RWPE2 (cell line): Measurements from ENCODE around the gene TMEM179B.
"Not testable (repeated sequence)": the region's sequence is repeated elsewhere in the genome, so short reads cannot be mapped to it uniquely, and the experiment has no call there.

Experiments used
- ATAC-seq: fragments of 200-7000 bp; cut with Tn5 transposase; 3 replicates; pipeline ENCODE4 v1.9.1; 2021; ENCODE audit warnings: low read depth
- DNase-seq: peaks from one replicate; pipeline ENCODE4 v3.0.0-alpha.2; 2020; ENCODE audit warnings: low spot score
- H3K27ac ChIP-seq: fragments of 450-650 bp; 2 replicates; pipeline ENCODE4 v1.5.1; 2017; ENCODE audit warnings: mild to moderate bottlenecking; ENCODE audit not compliant: poor library complexity, severe bottlenecking
- H3K27me3 ChIP-seq: fragments of 250-450 bp; sonication (Bioruptor Pico); 2 replicates; pipeline ENCODE4 v1.5.1; 2021; ENCODE audit warnings: mild to moderate bottlenecking, moderate library complexity; ENCODE audit not compliant: insufficient read depth, poor library complexity, severe bottlenecking
- H3K36me3 ChIP-seq: fragments of 250-450 bp; sonication (Bioruptor Pico); 2 replicates; pipeline ENCODE4 v1.5.1; 2020; ENCODE audit warnings: low read depth, mild to moderate bottlenecking, moderate library complexity
- H3K4me1 ChIP-seq: fragments of 250-450 bp; sonication (Bioruptor Pico); 2 replicates; pipeline ENCODE4 v1.5.1; 2021; ENCODE audit warnings: mild to moderate bottlenecking, moderate library complexity; ENCODE audit not compliant: insufficient read depth, poor library complexity, severe bottlenecking
- H3K4me3 ChIP-seq: fragments of 250-450 bp; sonication (Bioruptor Pico); 2 replicates; pipeline ENCODE4 v1.5.1; 2021; ENCODE audit warnings: mild to moderate bottlenecking, moderate library complexity; ENCODE audit not compliant: severe bottlenecking
- H3K9me3 ChIP-seq: fragments of 250-450 bp; sonication (Bioruptor Pico); 2 replicates; pipeline ENCODE4 v1.5.1; 2021; ENCODE audit warnings: mild to moderate bottlenecking, moderate library complexity; ENCODE audit not compliant: severe bottlenecking
- TF ChIP-seq, protein P1 (sequence below): fragments of 450-650 bp; IDR thresholded peaks from one replicate; pipeline ENCODE4 v1.5.1; 2017; ENCODE audit warnings: mild to moderate bottlenecking, moderate library complexity; ENCODE audit not compliant: poor library complexity, severe bottlenecking

TMEM179B gene

DNA sequence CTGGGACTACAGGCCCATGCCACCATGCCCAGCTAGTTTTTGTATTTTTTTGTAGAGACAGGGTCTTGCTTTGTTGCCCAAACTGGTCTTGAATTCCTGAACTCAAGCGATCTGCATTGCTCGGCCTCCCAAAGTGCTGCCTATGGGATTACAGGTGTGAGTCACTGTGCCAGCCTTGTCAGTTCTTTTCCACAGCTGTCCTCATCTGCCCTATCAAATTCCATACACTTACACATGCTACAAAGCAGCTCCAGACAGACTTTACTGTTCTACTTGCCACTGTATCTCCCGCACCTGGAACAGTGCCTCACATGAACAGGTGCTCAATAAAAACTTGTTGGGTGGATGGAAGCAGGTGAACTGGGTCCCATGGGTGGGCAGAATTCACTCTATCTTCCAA lies 36.5 kb downstream of the TMEM179B start:
- H3K27ac ChIP-seq: no peak overlapping the region
- peak; percentile 52; the same call in 2 of the 3 replicates for ATAC-seq
- H3K27me3 ChIP-seq: no peaks in the 10 kb centered on the region
- no peak overlapping the region for H3K4me3 ChIP-seq
- no peaks in the 10 kb centered on the region for H3K4me1 ChIP-seq
- H3K9me3 ChIP-seq: no peaks in the 10 kb centered on the region
- TF ChIP-seq, protein P1, sequence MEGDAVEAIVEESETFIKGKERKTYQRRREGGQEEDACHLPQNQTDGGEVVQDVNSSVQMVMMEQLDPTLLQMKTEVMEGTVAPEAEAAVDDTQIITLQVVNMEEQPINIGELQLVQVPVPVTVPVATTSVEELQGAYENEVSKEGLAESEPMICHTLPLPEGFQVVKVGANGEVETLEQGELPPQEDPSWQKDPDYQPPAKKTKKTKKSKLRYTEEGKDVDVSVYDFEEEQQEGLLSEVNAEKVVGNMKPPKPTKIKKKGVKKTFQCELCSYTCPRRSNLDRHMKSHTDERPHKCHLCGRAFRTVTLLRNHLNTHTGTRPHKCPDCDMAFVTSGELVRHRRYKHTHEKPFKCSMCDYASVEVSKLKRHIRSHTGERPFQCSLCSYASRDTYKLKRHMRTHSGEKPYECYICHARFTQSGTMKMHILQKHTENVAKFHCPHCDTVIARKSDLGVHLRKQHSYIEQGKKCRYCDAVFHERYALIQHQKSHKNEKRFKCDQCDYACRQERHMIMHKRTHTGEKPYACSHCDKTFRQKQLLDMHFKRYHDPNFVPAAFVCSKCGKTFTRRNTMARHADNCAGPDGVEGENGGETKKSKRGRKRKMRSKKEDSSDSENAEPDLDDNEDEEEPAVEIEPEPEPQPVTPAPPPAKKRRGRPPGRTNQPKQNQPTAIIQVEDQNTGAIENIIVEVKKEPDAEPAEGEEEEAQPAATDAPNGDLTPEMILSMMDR: no peak
- no peak for DNase-seq
- peaks cover 87% of the 10 kb centered on the region for H3K36me3 ChIP-seq

DNA sequence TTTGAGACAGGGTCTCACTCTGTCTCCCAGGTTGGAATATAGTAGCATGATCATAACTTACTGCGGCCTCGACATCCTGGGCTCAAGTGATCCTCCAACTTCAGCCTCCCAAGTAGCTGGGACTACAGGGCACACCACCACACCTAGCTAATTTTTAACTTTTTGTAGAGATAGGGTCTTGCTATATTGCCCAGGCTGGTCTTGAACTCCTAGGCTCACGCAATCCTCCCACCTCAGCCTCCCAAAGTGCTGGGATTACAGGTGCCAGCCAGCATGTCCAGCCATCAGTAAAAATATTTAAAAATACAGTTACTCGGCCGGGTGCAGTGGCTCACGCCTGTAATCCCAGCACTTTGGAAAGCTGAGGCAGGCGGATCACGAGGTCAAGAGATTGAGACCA lies 40.9 kb downstream of the TMEM179B start:
- H3K27me3 ChIP-seq, H3K4me1 ChIP-seq, H3K9me3 ChIP-seq, ATAC-seq, DNase-seq, H3K27ac ChIP-seq, H3K4me3 ChIP-seq: not testable (repeated sequence)
- H3K36me3 ChIP-seq: peaks cover 64% of the 10 kb centered on the region

DNA sequence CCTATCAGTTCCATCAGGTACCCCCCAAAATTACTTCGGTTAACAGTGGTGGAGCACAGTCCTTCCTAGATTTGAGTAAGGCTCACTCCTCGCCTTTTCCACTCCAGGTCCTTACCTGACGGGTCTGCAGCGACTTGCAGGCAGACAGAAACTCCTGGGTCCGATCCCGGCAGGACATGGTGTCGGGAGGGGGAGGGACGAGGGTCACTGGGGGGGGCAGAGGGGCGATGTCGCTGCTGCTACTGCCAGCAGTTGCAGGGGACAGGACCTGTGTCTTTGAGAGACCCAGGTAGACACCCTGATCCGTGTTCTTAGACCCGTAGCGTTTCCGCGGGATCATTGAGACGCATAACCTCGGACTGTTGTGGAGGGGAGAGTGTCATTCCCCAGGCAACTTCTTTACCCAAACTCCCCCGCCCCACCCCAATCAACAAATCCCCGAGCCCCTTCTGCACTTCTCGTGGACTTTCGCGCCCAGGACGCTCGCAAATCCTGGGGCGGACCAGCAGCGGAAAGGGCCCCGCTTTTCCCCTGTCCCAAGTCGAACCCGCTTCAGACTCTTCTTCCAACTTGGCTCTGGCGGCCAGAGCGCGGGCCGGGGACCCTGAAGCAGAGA lies 43.8 kb downstream of the TMEM179B start:
- ATAC-seq: no peak
- H3K27me3 ChIP-seq: no peaks in the 10 kb centered on the region

DNA sequence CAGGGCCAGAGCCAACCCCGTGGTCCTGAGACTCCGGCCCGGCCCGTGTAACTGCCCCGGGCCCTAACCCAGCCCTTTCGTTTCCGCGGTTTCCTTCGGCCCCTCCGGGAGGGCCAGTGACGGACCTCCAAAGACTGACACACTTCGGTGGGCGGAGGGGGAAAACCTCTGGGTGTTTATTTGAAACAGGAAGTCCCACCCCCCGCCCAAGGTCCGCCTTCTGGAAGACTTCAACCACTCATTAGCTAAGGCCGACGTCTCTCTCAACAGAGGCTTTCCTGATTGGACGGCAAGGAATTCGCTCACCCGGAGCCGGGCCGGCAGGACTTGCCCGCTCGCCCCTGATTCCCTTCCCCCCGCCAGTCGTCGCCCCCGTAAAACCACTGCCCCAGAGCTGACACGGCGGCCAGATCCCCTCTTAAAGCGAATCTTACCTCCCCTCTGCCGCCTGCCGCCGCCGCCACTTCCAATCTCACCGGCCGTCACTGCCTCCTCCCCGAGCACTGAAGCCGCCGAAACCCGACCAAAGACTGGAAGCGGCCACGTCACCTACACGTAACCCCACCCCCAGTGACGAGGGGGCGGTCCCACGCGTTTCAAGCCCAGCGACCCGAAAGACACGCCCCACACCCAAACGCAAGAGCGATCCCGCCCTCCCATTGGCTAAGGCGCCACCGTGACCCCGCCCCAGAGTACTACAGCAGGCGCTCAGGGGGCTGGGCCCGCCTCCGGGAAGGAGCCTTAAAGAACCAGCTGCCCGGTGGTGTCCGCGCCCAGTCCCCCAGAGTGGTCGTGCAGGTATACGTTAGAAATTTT lies 44.5 kb downstream of the TMEM179B start, which contains the start of gene STX5:
Gene STX5 (minus strand): TSS at position 532 of the 816 bp plus-strand sequence. CDS start 808 bp downstream, outside the sequence.
- Histone ChIP-seq H3K27me3 (no peaks in the 10 kb centered on the region), H3K9me3 (no peaks in the 10 kb centered on the region), H3K4me3 (peak within 1 kb of the TSS; percentile 84), H3K36me3 (peaks cover 57% of the 10 kb centered on the region), H3K4me1 (peaks cover 4% of the 10 kb centered on the region), H3K27ac (peak within 1 kb of the TSS; percentile 50)
- DNase-seq: peak; percentile 98
- ATAC-seq: peak; percentile 89
- TF ChIP-seq, protein P1: no peak

More for the DNA sequence above, 43.8 kb downstream of the TMEM179B start:
- TF ChIP-seq, protein P1: no peak
- Histone ChIP-seq H3K4me3 (peak overlapping the region; percentile 84), H3K36me3 (peaks cover 57% of the 10 kb centered on the region), H3K27ac (peak overlapping the region; percentile 50), H3K9me3 (no peaks in the 10 kb centered on the region), H3K4me1 (peaks cover 4% of the 10 kb centered on the region)
- no peak for DNase-seq

DNA sequence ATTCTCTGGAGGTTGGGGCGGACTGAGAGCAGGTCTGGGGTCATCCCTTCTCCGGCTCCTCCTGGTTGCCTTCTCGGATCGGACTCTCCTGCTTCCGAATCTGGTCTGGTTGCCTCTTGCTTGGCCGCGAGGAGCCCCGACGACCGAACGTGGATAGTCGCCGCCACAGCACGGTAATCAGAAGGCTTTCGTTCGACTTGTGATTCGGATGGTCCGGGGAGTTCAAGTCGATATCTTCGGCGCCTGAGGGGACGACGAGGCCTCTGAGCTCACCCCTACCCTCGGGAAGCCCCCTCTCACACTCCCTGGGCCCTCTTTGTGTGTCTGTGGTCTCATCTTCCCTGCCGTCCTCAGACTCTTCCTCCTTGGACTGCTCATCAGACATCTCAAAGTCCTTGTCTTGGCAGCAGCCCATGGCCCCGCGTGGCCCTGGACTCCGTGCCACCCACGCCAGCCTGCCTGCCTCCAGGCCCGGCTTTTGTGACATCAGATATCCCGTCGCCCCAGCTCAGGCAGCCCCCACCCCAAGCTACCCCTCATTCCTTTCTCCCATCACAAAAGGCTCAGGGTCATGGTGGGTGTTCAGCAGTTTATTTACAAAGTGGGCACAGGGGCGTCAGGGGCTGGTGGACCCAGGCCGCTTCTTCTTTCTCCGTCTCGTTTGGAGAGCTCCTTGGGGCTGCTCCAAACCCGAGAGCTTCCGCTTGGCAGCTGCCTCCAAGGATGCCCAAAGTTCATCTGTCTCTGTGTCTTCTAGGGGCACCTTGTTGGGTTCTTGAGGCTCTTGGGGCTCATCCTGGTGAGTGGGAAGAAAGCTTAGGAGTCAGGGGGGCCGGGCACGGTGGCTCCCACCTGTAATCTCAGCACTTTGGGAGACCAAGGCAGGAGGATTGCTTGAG lies 45.4 kb downstream of the TMEM179B start, which contains the start of gene TEX54:
Gene TEX54 (minus strand): TSS at position 506 of the 899 bp plus-strand sequence.
- peak; percentile 31 for ATAC-seq

More for the DNA sequence above, 45.4 kb downstream of the TMEM179B start, which contains the start of gene TEX54:
- TF ChIP-seq, protein P1: no peak
- DNase-seq: no peak
- Histone ChIP-seq H3K27me3 (no peaks in the 10 kb centered on the region), H3K27ac (peak within 1 kb of the TSS; percentile 50), H3K4me1 (peaks cover 4% of the 10 kb centered on the region), H3K4me3 (peak within 1 kb of the TSS; percentile 84), H3K36me3 (peaks cover 54% of the 10 kb centered on the region), H3K9me3 (no peaks in the 10 kb centered on the region)
